ENCODE data around the gene GPR158. TPM values are rescaled to one million over a fixed set of nuclear protein-coding genes. Genes with fewer than 3 reads are reported as not detected.

The GPR158 gene
- total and polyA plus RNA-seq, 2 of the 8 experiments (the other 6 are each of a cell fraction or from before 2014, with no cell fraction given) = 0.14 to 0.78 TPM

DNA sequence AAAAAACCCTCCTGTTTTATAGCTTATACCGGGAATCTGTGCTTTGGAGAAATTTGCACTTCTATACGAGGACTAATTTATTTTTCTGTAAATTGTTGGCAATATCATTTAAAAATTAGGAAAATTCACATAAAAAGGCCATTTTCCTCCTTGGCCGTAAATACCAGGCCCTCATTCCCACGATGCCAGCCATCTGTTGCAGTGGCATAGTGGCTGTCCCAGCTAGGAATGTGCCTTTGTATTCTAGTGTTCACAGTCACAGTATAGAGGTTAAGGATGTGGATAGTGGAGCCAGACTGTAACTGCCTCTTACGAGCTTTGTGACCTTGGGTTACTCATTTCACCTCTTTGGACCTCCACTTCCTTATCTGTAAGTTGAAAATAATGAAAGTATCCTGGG, 312.5 kb downstream of the GPR158 start (continued):
- no peak for TF ChIP-seq USF2 (IDR thresholded peaks at IDR 0.05; ENCODE audit: low read length)
